GM19328 (cell line): ENCODE results near the gene SIRPD.

Source experiments
- ATAC-seq: cut with Tn5 transposase; IDR thresholded peaks from one replicate; pipeline ENCODE4 v1.9.1; 2021; ENCODE audit warnings: mild to moderate bottlenecking, moderate library complexity; ENCODE audit not compliant: unreplicated experiment

SIRPD gene

DNA sequence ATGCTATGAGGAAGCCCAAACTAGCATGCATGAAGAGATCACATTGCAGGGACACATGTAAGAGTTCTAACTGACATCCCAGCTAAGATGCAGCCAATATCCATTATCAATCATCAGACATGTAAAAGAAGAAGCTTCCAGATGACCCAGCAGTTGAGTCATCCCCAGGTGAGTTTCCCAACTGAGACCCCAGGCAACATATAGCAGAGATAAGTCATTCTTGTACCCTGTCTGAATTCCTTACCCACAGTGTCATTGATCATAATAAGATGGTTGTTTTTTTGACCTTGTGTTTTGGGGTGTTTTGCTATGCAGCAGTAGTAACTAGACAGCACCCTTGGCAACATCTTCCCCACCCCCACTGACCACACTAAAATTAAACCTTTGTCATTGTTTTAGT is 18.9 kb downstream of the SIRPD start:
- ATAC-seq, result no peak

DNA sequence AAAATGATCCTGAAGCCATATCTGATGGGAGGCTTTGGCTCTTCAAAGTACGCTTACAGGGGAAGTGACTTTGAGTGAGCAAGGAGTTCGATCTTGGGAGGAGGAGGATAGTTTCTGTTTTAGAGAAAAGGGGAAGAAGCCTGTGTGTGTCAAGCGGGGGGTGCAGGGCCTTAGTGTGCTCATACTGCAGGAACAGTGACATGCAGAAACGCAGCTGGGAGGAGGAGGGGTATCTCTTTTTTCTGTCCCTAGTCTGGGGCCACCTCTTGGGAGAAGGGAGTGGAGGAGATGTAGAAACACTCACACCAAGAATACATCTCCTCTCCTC is 19.8 kb downstream of the SIRPD start:
- ATAC-seq, result no peak

DNA sequence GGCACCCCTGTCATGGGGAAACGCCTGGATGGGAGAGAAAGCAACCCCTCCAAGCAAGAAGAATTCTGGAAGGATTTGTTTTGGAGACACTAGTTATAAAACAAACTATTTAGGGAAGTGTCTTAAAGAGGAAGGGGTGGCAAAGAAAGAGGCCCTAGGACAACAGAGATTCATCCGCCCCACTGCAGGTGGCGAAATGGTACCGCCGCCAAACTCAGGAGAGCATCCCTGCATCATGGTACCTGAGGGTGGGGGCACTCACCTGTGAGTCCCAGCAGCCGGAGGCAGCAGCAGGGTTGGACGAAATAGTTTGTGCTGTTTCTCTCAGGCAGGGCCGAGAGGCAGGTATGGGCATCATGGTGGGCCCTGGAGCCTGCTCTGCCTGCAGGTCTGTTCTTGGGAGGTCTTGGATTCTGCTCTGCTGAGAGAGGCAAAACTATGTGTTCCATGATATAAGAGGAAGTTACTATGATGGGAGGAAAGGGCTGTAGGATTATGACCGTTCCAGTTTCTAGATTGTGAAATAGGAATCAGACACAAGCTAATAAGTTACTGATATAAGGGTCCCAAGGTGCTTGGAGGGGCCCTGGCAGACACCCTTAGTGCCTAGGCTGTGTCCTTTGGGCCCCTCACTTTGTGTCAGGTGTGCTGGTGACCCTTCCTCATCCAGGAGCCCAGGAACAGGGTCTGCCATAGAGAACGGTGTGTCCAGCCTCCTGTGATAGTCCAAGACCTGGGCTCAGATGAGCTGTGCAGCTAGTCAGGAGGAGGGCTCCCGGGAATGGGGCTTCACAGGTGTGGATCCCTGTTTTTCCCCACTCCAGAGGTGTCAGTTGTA is 20.4 kb downstream of the SIRPD start:
- no peak for ATAC-seq

DNA sequence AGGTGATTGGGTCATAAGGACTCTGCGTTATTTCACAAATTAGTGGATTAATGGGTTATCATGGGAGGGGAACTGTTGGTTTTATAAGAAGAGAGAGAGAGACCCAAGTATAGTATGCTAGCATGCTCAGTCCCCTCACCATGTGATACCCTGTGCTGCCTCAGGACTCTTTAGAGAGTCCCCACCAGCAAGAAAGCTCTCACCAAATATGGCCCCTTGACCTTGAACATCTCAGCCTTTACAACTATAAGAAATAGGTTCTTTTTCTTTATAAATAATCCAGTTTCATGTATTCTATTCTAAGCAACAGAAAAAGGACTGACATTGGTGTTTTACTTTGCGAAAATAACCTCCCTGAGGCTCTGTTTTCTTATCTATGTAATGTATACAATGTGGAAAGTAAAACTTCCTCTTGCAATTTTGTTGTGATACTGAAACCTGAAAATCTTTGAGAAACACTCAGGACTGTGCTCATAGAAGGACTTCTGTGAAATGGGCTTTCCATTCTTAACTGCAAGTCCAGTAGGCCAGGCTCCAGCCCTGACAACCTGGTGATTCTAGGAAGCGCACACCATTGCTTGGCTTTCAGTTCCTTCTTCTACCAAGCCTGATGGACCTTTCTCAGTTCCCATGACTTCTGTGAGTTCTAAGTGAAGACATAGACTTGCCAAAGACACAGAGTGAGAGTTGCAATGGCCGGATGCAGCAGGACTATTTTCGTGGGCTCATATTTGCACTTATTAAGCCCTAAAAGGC is 21.9 kb downstream of the SIRPD start:
- ATAC-seq, result peak; percentile 86

DNA sequence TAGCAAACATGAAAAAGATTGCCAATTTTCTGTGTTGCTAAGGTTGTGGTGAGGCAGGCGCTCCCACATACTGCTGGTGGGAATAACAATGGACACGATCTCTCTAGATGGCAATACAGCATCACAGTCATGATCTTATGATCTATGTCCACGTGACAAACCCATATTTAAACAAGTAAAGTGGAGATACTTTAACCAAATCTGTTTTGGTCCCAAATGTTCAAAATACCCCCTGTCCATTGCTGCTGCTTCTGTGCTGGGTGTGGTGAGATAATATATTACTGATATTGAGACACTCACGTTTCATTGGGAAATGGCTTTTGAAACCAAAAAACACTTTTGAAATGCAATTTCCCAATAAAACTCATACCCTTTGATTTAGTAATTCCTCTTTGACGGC is 23.0 kb downstream of the SIRPD start:
- ATAC-seq, result no peak

DNA sequence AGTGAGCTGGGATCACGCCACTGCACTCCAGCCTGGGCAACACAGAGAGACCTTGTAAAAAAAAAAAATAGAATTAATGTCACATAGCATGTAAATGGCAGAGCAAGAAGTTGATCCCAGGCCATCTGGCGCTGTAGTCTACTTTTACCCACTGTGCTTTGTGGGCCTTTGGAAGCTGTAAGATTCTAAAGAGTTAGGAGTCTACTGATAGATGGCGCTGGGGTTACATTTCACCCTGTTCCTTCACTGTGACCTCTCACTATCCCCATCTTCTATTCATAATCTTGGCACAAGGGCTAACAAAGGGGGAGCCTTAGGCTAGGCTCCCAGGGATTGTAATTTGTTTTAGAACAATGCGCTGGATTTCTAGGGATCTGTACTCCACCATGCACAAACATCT is 24.4 kb downstream of the SIRPD start:
- ATAC-seq, result no peak

DNA sequence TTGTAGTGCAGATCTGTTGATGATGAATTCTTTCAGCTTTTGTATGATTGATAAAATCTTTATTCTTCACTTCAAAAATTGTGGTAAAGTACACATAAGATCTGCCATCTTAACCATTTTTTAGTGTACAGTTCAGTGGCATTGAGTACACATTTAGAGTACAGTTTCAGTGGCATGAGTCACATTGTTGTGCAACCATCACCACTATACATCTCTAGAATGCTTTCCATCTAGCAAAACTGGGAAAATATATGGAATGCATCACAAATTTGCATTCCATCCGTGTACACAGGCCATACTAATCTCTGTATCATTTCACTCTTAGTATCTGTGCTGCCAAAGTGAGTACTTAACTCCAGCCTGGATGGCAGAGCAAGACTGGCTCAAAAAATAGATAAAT is 28.7 kb downstream of the SIRPD start:
- ATAC-seq, result no peak

DNA sequence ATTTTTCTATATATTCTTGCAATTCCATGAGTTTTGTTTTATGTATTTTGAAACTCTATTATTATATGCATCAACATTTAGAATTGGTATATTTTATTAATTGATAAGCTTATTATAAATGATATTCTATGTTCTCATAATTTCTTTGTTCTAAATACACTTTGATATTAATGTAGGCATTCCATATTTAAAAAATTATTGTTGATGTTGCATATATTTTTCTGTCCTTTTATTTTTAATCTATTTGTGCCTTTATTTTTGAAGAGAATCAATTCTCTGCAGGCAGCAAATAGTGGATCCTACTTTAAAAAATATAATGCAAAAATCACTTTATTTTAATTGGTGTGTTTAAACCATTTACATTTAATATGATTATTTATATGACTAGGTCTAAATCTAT is 29.6 kb downstream of the SIRPD start:
- ATAC-seq, result no peak

DNA sequence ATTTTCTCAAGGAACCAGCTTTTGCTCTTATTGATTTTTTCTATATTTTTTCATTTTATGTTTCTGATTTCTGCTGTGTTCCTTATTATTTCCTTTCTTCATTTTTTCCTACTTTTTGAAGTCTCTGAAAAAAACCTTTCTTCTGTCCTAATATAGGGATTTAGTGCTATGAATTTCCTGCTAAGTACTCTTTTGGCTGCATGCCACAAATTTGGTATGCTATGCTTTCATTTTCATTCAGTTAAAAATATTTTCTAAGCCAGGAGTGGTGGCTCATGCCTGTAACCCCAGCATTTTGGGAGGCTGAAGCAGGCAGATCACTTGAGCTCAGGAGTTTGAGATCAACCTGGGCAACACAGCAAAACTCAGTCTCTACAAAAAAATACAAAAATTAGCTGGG is 30.6 kb downstream of the SIRPD start:
- no peak for ATAC-seq

DNA sequence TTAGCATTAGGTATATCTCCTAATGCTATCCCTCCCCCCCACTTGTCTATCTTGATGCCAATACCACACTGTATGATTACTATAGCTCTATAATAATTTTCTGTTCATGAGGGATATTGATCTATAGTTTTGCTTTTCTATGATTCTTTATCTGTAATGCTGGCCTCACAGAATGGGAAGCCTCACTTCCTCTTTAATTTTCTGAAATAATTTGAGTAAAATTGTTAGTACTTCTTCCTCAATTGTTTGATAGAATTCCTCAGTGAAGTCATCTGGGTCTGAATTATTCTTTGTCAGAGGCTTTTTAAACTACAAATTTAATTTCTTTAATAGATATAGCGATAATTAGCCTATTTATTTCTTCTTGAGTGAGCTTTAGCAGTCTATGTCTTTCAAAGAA is 31.2 kb downstream of the SIRPD start:
- no peak for ATAC-seq

DNA sequence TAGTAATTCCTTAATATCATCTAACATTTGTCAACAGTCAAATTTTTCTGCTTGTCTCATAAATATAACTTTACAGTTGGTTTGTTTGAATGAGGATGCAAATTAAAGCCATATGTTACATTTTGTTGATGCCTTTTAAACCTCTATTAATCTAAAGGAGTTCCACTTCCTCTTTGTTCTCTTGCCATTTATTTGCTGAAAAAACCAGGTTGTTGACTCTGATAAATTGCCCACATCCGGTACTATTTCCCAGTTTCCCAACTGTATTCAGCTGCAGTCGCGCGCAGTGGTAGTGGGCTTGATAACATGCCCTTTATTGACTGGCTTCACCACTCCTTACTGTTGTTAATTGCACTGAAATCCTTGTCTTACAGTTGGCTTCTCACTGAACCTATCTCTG is 33.5 kb downstream of the SIRPD start:
- ATAC-seq, result no peak

DNA sequence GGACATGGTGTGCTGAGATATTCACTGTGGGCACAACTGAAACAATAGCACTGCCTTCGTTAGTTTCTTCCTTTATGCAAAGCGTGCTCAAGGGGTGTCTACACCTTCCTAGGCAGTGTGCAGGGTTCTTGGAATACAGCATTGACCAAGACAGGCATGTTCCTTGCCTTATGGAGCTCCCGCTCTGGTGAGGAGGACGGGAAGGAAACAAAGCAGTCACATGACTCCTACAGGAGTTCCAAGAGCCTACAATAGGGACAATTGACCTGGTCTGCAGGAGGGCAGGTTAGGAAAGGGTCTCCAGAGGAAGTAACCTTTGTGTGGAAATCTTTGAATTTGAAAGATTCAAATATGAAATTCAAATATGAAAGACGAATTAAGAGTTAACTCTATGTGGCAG is 40.5 kb downstream of the SIRPD start:
- no peak for ATAC-seq

DNA sequence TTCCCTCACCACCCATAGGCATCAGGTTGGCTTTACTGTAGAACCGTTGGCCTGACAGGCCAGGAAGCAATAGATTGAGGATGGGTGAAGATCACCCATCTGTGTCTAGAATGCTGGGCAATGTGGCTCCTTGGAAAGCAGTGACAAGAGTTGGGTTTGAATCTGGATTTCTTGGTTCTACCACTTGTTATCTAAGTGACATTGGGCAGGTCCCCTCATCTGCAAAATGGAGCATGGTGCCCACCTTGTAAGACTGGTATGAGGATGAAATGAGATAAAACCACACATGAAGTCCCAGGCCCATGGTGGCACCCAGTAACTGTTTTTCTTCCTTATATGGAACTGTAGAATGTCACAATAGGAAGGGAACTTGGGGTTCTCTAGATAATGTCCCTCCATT is 43.7 kb downstream of the SIRPD start:
- no peak for ATAC-seq

DNA sequence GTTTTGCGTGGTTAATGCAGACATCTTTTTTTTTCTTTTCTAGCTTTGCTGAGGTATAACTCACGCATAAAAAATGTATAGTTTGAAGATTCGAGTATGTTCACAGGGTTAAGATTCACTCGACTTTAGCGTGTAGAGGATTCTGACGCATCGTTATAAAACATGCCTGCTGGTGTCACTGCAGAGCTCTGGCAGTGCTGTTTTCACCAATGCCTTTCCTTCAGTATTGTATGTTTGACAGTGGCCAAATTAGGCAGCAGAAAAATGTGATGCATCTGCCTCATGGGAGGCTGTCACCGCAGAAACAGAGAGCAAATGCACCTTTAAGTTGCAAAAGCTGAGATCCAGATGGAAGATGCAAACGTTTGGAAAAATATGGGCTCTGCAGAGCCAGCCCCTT is 48.3 kb downstream of the SIRPD start:
- no peak for ATAC-seq

DNA sequence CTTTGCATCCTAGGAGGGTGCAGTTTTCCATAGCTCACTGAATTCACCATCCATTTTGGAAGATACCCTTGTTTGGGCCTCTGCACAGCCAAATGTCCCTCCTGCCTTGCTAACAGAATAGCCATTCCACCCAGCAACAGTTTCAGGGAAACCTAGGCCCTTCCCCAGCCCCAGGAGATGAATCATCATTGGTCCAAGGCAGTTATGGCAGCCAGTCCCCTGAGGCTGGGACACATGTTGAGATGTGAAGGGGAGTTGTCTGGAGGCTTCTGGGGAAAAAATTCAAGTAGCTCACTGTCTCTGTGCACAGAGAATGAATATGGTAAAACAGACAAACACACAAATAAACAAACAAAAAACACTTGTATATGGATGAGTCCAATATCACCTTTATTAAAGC is 48.9 kb downstream of the SIRPD start:
- ATAC-seq, result no peak

DNA sequence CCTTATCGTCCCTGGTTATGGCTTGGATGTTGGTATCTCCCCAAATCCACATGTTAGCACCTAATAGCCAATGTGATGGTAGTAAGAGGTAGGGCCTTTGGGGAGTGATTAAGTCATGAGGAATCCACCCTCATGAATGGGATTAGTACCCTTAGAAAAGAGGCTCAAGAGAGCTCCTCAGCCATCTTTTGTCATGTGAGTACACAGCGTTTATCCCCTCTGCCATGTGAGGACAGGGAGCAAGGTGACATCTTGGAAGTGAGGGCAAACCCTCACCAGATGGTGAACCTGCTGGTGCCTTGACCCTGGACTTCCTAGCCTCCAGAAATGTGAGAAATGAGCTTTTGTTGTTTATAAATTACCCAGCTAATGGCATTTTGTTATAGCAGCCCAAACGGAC is 50.2 kb downstream of the SIRPD start:
- no peak for ATAC-seq

DNA sequence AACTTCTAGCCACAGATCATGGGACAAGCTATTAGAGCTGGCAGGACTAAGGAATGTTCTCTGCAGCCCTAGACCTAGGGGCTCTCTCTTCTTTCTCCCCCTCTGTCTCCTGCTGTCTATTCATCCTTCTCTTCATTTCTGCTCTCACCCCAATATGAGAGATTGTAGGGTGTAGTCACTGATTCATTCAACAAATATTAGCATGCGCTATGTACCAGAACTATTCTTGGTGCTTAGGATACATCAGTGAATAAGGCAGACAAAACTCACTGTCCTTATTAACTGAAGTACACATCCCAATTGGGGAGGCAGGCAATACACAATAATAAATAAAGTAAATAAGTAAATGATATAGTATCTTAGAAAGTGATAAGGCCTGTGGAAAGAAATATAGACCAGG is 51.6 kb downstream of the SIRPD start:
- ATAC-seq, result no peak

DNA sequence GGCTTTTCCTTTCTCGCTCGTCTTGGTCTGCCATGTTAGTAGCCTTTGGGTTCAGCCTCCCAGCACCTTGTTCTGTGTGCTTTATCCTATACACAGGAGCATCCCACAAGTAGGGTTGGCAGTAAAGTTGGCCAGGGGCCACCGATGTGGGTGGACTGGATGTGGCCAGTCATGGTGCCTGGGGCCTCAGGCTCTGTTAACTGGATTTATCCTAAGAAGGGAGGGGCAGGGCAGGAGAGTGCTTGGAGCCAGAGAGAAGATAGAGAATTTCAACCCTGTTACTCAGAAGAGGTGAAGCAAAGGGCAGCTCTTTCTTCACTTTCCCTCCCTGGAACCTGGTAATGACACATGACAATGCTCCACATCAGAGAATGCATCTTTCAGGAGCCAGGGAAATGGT is 52.1 kb downstream of the SIRPD start:
- no peak for ATAC-seq

DNA sequence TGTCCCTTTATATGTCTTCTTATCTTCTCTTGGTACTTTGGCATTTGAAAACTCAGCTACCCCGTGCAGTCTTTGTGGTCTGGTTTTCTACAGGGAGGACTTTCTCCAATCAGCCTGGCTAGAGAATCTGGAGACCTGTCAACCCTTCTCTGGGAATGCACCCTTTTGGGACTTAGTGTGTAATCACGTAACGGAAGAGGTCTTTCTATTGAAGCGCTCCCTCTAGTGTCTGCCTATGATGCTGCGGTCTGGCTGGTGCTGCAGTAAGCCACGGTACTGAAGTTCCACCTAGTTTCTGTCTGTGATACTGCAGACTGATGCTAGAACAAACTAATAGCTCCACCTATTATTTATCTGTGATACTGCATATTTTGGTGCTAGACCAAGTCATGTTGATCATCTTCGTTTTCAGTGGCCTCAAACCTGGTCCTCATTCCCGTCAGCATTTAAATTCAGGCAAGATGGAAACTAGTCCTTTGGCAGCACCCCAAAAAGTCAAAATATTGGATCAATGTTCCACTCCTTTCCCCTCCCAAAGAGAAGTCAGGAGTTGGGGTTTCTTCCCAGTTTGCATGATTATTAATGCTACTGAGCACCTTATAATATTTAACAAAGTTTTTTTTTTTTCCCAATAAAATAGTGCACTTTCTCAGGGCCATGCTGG is 53.8 kb downstream of the SIRPD start:
- peak; percentile 87 for ATAC-seq

DNA sequence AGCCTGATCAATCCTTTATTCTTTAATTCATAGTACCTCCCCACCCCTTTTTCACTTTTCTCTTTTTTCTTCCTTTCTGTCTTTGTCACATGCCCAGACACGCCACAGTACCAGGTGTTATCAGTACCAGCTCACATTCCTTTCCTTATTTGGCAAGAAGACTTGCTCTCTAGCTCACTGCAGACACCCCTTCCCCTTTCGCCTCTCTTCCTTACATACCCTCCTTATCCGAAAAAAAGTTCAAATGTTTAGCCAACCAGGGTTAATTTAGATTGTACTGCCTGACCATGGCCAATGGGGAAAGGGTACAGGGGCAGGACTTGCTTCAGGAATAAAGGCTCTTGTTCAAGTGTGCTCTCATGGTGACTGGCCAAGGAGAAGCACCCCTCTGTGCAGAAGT is 57.0 kb downstream of the SIRPD start:
- ATAC-seq, result no peak

DNA sequence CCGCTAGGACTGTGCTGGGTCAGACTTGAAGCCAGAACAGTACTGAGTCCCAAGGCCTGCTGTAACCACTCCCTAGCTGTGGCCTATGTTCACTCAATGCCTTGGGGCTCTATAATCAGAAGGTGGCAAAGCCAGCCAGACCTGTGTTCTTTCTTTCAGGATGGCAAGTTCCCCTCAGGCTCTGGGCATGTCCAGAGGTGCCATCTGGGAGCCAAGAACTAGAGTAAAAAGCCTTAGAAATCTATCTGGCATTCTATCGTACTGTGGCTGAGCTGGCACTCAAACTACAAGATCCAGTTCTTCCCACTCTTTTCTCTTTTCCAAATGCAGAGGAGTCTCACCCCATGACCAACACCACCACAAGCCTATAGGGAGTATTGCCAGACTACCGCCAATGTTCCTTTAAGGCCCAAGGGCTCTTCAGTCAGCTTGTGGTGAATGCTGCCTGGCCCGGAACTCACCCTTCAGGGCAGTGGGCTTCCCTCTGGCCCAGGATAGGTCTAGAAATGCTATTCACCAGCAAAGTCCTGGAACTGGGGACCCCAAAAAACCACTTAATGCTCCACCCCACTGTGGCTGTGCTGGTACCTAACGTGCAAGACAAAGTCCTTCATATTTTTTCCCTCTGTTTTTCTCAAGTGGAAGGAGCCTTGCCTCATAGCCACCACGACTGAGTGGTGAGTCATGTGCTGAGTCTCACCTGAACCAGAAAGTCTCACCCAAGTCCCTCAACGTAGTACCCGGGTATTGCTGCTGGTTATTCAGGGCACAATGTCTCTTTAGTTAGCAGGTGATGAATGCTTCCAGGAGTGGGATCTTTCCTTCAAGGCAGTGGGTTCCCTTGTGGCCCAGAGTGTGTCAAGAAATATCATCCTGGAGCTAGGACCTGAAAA is 57.7 kb downstream of the SIRPD start:
- no peak for ATAC-seq
